ENCODE measurements around the gene PPA1.
"Not testable (repeated sequence)": the region's sequence is repeated elsewhere in the genome, so short reads cannot be mapped to it uniquely, and the experiment has no call there.

Gene PPA1

GRCh38 chr10:70169649-70170364, 63.4 kb downstream of the PPA1 start:
- DNase-seq (ENCODE audit: low spot score) = no peak

DNA sequence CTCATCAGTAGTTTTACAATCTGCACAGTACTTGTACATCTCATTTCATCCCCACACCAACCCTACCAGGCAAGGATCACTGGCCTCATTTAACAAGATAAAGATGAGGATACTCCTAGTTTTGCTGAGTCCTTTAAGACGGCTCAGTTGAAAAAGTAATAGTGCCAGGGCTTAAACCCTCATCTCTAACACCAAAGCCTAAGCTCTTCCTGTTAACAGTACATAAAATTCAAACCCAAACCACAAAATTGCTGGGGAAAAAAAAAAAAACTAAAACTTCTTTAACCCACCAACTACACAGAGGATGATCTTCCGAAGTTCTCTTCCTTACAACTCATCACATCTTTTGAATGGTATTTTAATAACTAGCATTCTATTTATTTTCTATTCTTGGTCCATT, 64.2 kb downstream of the PPA1 start:
- DNase-seq (ENCODE audit: low spot score) = no peak

GRCh38 chr10:70167246-70167645, 66.0 kb downstream of the PPA1 start:
- no peak for DNase-seq (ENCODE audit: low spot score)

DNA sequence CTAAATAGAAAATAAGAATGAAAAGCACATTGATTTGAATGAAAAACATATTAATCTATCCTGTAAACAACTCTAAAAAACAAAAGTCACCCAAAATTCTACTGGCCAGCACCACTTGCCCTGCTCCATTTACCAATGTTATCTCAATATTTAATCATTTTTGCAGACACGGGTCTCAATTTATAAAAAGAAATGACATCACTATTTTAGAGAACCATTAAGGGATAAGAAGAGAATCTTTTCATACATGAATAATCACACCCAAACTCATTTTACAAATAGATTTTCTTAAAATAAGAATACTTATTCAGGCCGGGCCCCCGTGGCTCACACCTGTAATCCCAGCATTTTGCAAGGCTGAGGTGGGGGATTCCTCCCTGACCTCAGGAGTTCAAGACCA, 66.8 kb downstream of the PPA1 start:
- DNase-seq (ENCODE audit: low spot score) = no peak

GRCh38 chr10:70164163-70164562, 69.1 kb downstream of the PPA1 start:
- DNase-seq (ENCODE audit: low spot score) = no peak

- DNase-seq (ENCODE audit: low spot score) = no peak
Measured at GRCh38 chr10:70163448-70163847, 69.8 kb downstream of the PPA1 start.

- DNase-seq (ENCODE audit: low spot score) = no peak
Measured at GRCh38 chr10:70162892-70163201, 70.4 kb downstream of the PPA1 start.

DNA sequence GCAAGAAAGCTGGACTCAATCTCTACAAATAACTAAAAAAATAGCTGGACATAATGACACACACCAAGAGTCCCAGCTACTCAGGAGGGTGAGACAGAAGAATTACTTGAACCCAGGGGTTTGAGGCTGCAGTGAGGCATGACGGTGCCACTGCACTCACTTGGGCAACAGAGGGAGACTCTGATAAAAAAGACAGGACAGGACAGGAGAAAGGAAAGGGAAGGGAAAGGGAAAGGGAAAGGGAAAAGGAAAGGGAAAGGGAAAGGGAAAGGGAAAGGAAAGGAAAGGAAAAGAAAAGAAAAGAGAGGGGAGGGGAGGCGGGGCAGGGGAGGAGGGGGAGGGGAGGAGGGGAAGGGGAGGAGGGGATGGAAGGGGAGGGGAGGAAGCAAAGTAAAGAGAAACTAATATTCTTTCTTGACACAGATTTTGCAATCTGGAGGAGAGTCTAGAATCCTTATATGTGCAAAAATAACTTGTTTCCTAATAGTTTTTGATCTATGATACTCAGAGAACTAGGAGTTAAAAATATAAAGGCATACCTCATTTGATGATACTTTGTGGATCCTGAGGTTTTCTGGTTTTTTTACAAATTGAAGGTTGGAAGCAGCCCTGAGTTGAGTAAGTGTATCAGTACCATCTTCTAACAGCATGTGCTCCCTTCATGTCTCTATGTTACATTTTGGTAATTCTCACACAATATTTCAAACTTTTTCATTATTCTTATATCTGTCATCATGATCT, 70.9 kb downstream of the PPA1 start:
- DNase-seq (ENCODE audit: low spot score) = no peak

- DNase-seq (ENCODE audit: low spot score) = no peak
Measured at GRCh38 chr10:70160798-70161197, 72.4 kb downstream of the PPA1 start.

- not testable (repeated sequence) for DNase-seq (ENCODE audit: low spot score)
Measured at GRCh38 chr10:70159366-70159765, 73.9 kb downstream of the PPA1 start.

DNA sequence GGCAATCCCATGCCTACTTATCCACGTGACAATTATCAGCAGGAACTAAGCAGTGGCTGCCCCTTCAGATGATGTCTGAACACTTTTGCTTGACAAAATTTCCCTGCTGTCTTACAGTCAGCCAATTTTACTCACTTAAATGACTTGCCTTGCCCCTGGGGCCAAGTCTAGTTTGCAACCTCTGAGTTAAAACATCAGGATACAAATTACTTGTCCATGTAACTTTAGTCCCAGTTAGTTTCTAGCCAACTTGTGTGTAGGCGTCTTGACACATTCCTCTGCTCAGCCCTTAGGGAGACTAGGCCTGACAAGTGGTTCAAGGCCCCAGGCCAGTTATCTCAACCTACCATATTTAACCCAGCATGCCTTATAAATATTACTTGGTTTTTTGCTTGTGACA, 75.1 kb downstream of the PPA1 start:
- no peak for DNase-seq (ENCODE audit: low spot score)

DNA sequence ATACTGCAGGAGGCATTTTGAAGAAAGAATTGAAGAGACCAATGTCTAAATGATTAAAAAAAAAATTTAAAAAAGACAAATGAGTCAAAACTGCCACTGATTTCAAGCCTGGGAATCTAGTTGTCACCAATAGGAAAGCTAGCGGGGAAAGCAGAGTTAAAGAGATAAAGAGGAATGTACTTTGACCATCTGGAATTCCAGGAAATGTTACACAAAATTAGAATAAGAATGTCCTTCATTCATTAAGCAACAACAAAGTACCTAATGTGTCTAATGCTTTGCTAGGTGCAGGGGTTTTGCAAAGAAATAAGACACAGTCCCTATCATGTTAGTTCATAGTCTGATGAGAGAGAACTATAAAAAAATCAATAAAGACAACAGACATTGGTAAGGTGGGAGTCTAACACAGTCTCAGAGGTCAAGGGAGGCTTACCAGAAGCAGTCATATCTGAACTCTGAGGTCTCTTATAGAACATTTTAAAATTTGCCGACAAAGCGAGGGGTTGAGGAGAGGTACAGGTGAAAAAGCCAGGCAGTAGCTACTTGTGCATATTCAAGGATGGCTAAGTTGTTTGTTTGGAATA, 77.9 kb downstream of the PPA1 start:
- no peak for DNase-seq (ENCODE audit: low spot score)

All from globus pallidus (tissue), 1 donor.